Neural progenitor cell (in vitro differentiated cells): ENCODE results near the gene PDZD4.

Experiments
- EZH2 ChIP-seq: fragments of 200-600 bp; sonication (generic); IDR thresholded peaks from 2 replicates; pipeline ENCODE4 v1.6.1; 2017; ENCODE audit warnings: antibody characterized with exemption, mild to moderate bottlenecking, moderate library complexity
- TF ChIP-seq, protein P1 (sequence below): fragments of 200-600 bp; sonication (generic); IDR thresholded peaks from 2 replicates; pipeline ENCODE4 v1.5.1; 2017; ENCODE audit warnings: antibody characterized with exemption, mild to moderate bottlenecking

- TF ChIP-seq, protein P1, sequence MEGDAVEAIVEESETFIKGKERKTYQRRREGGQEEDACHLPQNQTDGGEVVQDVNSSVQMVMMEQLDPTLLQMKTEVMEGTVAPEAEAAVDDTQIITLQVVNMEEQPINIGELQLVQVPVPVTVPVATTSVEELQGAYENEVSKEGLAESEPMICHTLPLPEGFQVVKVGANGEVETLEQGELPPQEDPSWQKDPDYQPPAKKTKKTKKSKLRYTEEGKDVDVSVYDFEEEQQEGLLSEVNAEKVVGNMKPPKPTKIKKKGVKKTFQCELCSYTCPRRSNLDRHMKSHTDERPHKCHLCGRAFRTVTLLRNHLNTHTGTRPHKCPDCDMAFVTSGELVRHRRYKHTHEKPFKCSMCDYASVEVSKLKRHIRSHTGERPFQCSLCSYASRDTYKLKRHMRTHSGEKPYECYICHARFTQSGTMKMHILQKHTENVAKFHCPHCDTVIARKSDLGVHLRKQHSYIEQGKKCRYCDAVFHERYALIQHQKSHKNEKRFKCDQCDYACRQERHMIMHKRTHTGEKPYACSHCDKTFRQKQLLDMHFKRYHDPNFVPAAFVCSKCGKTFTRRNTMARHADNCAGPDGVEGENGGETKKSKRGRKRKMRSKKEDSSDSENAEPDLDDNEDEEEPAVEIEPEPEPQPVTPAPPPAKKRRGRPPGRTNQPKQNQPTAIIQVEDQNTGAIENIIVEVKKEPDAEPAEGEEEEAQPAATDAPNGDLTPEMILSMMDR: no peak
- no peak for TF ChIP-seq EZH2
These were observed 38.5 kb upstream of the PDZD4 start for GRCh38 chrX:153868576-153869472.
